K562 (cell line): ENCODE results near the gene ACTBL2.

ENCODE experiments used
- CEBPG ChIP-seq, 3 experiments: fragments of 200-800 bp in 1 of 3; sonication (Bioruptor generic) in 1 of 3; sonication (generic) in 1 of 3; formaldehyde crosslinking in 1 of 3; IDR thresholded peaks in 2 of 3; conservative IDR thresholded peaks in 1 of 3; 2 replicates each; pipeline versions ENCODE4 v1.6.1 to v1.8.0; 2016 to 2022; ENCODE audit warnings: missing compliant biosample characterization in 2 of 3, missing genetic modification characterization in 2 of 3, mild to moderate bottlenecking in 1 of 3, missing genetic modification reagents in 1 of 3
- CTCF ChIP-seq, 3 experiments: IDR thresholded peaks in 2 of 3; conservative IDR thresholded peaks in 1 of 3; 2 replicates each; pipeline ENCODE4 v1.5.1; 2011 to 2012; ENCODE audit warnings: low read length in 3 of 3, mild to moderate bottlenecking in 3 of 3, control low read depth in 2 of 3, improper control_type of control experiment in 1 of 3, inconsistent platforms in 1 of 3, low read depth in 1 of 3, mixed read lengths in 1 of 3, moderate library complexity in 1 of 3; ENCODE audit not compliant: insufficient read depth in 2 of 3
- EZH2 ChIP-seq: IDR thresholded peaks from 2 replicates; pipeline ENCODE4 v1.6.1; 2012; ENCODE audit warnings: low read depth, mild to moderate bottlenecking, inconsistent platforms, low read length, borderline replicate concordance
- FOXJ3 ChIP-seq: sonication (generic); formaldehyde crosslinking; IDR thresholded peaks from 2 replicates; pipeline ENCODE4 v1.4.0; 2020; ENCODE audit warnings: mild to moderate bottlenecking, missing genetic modification reagents
- KLF16 ChIP-seq: IDR thresholded peaks from 2 replicates; pipeline ENCODE4 v1.6.1; 2016; ENCODE audit warnings: antibody characterized with exemption
- MAX ChIP-seq: sonication (generic); formaldehyde crosslinking; IDR thresholded peaks from 2 replicates; pipeline ENCODE4 v1.9.0; 2022; ENCODE audit warnings: mild to moderate bottlenecking, missing genetic modification reagents
- SRF ChIP-seq, 2 experiments: fragments of 250-450, 450-650 bp in 1 of 2; sonication (Bioruptor Pico) in 1 of 2; sonication (generic) in 1 of 2; formaldehyde crosslinking; IDR thresholded peaks; 2 replicates each; pipeline versions ENCODE4 v1.5.0 to v1.5.1; 2020 to 2022; ENCODE audit warnings: mild to moderate bottlenecking in 1 of 2, missing genetic modification reagents in 1 of 2
- SRSF3 ChIP-seq: fragments of 200-400 bp; formaldehyde crosslinking; IDR thresholded peaks from 2 replicates; pipeline ENCODE4 v1.6.1; 2016; ENCODE audit warnings: mild to moderate bottlenecking, low read length, moderate library complexity; ENCODE audit not compliant: insufficient read depth
- ZNF12 ChIP-seq: sonication (generic); formaldehyde crosslinking; IDR thresholded peaks from 2 replicates; pipeline ENCODE4 v1.4.0; 2020; ENCODE audit warnings: mild to moderate bottlenecking, missing genetic modification reagents
- ZNF311 ChIP-seq: fragments of 250-450 bp; sonication (Bioruptor Pico); IDR thresholded peaks from 2 replicates; pipeline ENCODE4 v1.4.0; 2020; ENCODE audit warnings: mild to moderate bottlenecking, moderate library complexity
- ZNF507 ChIP-seq: conservative IDR thresholded peaks from 2 replicates; pipeline ENCODE4 v1.6.1; 2017; ENCODE audit warnings: missing genetic modification characterization, missing compliant biosample characterization

- no peak for TF ChIP-seq ZNF507 (tag)
- no peak for TF ChIP-seq CEBPG (CRISPR knock-in tag; IDR thresholded peaks at IDR 0.05)
- no peak for TF ChIP-seq CEBPG (tag; conservative IDR thresholded peaks at IDR 0.05 in 1 of 2, IDR thresholded peaks at IDR 0.05 in 1 of 2)
- TF ChIP-seq CTCF (IDR thresholded peaks at IDR 0.05 in 2 of 3, conservative IDR thresholded peaks at IDR 0.05 in 1 of 3; ENCODE audit: insufficient read depth in 2 of 3, low read depth in 1 of 3, low read length in 3 of 3), result no peak
- TF ChIP-seq SRF (CRISPR knock-in tag; IDR thresholded peaks at IDR 0.05), result no peak
- TF ChIP-seq SRSF3, result no peak
- no peak for TF ChIP-seq KLF16
- TF ChIP-seq ZNF311 (CRISPR knock-in tag), result no peak
- TF ChIP-seq ZNF12 (CRISPR knock-in tag), result no peak
- no peak for TF ChIP-seq FOXJ3 (CRISPR knock-in tag)
- no peak for TF ChIP-seq EZH2
- no peak for TF ChIP-seq MAX (CRISPR knock-in tag)
Measured at GRCh38 chr5:57493034-57493433, 10.4 kb upstream of the ACTBL2 start.
